Brain microvascular endothelial cell (primary cell): ENCODE measurements around the gene ANXA2R.

Experiments
- DNase-seq: peaks from one replicate; pipeline ENCODE4 v3.0.0-alpha.2; 2020
- H3K27ac ChIP-seq: fragments of 250-450 bp; sonication (Bioruptor Pico); 2 replicates; pipeline ENCODE4 v1.5.1; 2020; ENCODE audit warnings: mild to moderate bottlenecking, moderate library complexity
- H3K27me3 ChIP-seq: fragments of 250-450 bp; sonication (Bioruptor Pico); replicated peaks from 2 replicates; pipeline ENCODE4 v1.5.1; 2020; ENCODE audit warnings: mild to moderate bottlenecking
- H3K36me3 ChIP-seq: fragments of 250-450 bp; sonication (Bioruptor Pico); replicated peaks from 2 replicates; pipeline ENCODE4 v1.5.1; 2020; ENCODE audit warnings: mild to moderate bottlenecking
- H3K4me3 ChIP-seq: 2 replicates; pipeline ENCODE4 v1.5.1; 2011; ENCODE audit warnings: low read depth, mild to moderate bottlenecking, control low read depth, low read length, moderate library complexity
- in situ Hi-C: cut with HindIII; loops from 2 replicates; pipeline ENCODE4 v1.10.0; 2017; ENCODE audit warnings: low sequenced_read_pairs, low pct_ligation_motif_present
- TF ChIP-seq, protein P1 (sequence below): IDR thresholded peaks from 2 replicates; pipeline ENCODE4 v1.5.1; 2011; ENCODE audit warnings: low read depth, mild to moderate bottlenecking, moderate library complexity, low read length, control low read depth, inconsistent platforms; ENCODE audit errors: missing control alignments

Gene ANXA2R

DNA sequence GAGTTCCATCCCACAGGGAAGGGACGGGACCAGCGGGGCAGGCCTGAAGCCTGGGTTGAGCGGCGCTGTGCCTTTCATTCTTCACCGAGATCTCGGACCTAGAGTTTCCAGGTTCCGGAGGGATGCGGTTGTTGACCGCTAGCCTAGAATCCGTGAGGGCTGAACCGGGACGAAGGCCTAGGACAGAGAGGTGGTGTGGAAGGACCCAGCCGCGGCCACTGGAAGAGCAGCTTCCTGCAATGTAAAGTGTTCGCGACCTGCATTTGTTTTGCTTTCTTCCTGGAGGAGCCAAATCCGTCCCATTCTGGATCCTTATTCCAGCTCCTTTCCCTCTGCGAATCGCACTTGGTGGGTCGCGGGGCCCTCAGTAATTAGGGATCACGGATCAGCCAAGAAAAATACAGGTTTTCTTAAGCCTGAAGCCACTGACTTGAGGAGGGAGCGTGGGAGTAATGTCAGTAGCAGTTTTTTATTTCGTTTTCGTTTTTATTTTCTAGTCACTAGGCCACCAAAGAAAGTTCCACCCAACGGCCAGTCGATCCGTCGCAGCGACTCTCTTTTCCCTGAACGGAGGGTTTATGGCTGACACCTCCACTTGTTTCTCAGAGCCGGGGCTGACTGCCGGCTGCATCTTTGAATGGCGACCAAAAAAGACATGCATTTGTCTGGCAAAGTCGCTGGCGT lies 48.6 kb downstream of the ANXA2R start:
- DNase-seq = no peak

DNA sequence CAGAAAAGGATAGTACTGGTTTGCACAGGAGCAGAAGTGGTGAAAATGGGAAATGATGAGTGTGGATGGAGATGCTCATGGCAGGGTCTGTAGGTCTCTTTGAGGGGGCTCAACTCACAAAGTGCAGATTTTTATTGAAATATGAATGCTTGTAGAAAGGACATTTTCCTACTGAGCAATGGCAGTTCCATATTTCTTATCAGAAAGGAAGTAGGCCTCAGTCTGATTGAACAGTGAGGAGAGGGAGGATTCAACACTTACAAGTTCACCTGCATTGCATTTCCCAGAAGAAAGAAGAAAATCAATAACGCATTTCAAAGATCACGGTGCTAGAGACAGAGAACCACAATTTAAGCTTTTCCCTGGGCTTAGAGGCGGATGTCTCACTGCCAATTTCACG lies 49.2 kb downstream of the ANXA2R start:
- H3K4me3 ChIP-seq = peak overlapping the region; percentile 71
- in situ Hi-C loops = no loop called here
- H3K27ac ChIP-seq = no peak overlapping the region
- no peaks in the 10 kb centered on the region for H3K36me3 ChIP-seq
- DNase-seq = no peak
- TF ChIP-seq, protein P1, sequence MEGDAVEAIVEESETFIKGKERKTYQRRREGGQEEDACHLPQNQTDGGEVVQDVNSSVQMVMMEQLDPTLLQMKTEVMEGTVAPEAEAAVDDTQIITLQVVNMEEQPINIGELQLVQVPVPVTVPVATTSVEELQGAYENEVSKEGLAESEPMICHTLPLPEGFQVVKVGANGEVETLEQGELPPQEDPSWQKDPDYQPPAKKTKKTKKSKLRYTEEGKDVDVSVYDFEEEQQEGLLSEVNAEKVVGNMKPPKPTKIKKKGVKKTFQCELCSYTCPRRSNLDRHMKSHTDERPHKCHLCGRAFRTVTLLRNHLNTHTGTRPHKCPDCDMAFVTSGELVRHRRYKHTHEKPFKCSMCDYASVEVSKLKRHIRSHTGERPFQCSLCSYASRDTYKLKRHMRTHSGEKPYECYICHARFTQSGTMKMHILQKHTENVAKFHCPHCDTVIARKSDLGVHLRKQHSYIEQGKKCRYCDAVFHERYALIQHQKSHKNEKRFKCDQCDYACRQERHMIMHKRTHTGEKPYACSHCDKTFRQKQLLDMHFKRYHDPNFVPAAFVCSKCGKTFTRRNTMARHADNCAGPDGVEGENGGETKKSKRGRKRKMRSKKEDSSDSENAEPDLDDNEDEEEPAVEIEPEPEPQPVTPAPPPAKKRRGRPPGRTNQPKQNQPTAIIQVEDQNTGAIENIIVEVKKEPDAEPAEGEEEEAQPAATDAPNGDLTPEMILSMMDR = no peak
- H3K27me3 ChIP-seq = no peaks in the 10 kb centered on the region

More for the DNA sequence above, 48.6 kb downstream of the ANXA2R start:
- H3K4me3 ChIP-seq = peak overlapping the region; percentile 71
- no peaks in the 10 kb centered on the region for H3K36me3 ChIP-seq
- in situ Hi-C loops = no loop called here
- TF ChIP-seq, protein P1 = no peak
- no peaks in the 10 kb centered on the region for H3K27me3 ChIP-seq
- H3K27ac ChIP-seq = peak overlapping the region; percentile 91
